Lower lobe of right lung (tissue), 2 donors: ENCODE measurements around the gene RNU7-1. TPM values are rescaled to one million over a fixed set of nuclear protein-coding genes. Genes with fewer than 3 reads are reported as not detected.
A peak's percentile ranks its signal among the peaks of the same experiment; 100 is the strongest.

Source experiments
- ATAC-seq, 2 donors: fragments of 200-7000 bp; cut with Tn5 transposase; one replicate each; pipeline ENCODE4 v1.9.1; 2020 to 2022; ENCODE audit warnings: mild to moderate bottlenecking in 2 of 2, moderate library complexity in 2 of 2
- DNase-seq: peaks from one replicate; pipeline ENCODE4 v3.0.0-alpha.2; 2020
- H3K27ac ChIP-seq: fragments of 200-600 bp; one replicate; pipeline ENCODE4 v1.8.0; 2022
- H3K27me3 ChIP-seq: fragments of 200-600 bp; one replicate; pipeline ENCODE4 v1.8.0; 2022; ENCODE audit warnings: low read depth
- H3K36me3 ChIP-seq: fragments of 200-600 bp; one replicate; pipeline ENCODE4 v1.8.0; 2022; ENCODE audit warnings: mild to moderate bottlenecking
- H3K4me1 ChIP-seq: fragments of 200-600 bp; one replicate; pipeline ENCODE4 v1.8.0; 2022
- H3K4me3 ChIP-seq: fragments of 200-600 bp; one replicate; pipeline ENCODE4 v1.8.0; 2022; ENCODE audit warnings: mild to moderate bottlenecking
- H3K9me3 ChIP-seq: fragments of 200-600 bp; one replicate; pipeline ENCODE4 v1.8.0; 2022
- intact Hi-C: fragments of 100-400 bp; cut with DNase I; formaldehyde crosslinking; loops from one replicate; pipeline ENCODE4 v1.11.0; 2022
- total RNA-seq: library from RNA; stranded (reverse); fragmentation: NEBNext Ultra II Directional; extraction: Animal tissue kit (Norgen Biotek cat#: 25700); gene quantifications from one replicate; pipeline ENCODE4 v1.2.1, GENCODE V29; 2021
- TF ChIP-seq, protein P1 (sequence below): fragments of 200-600 bp; IDR thresholded peaks from one replicate; pipeline ENCODE4 v1.8.0; 2022; ENCODE audit warnings: antibody characterized with exemption, mild to moderate bottlenecking
- donor health status: DM: no; HTN: yes; CAD: no; lungs with severe emphysema.

RNU7-1 gene
- total RNA-seq, 1 donor from 2014 or later: not detected

GRCh38 chr12:6934110-6934509 lies 9.5 kb upstream of the RNU7-1 start:
- H3K4me3 ChIP-seq: no peak overlapping the region
- ATAC-seq: no peak
- peaks cover 40% of the 10 kb centered on the region for H3K36me3 ChIP-seq
- H3K27me3 ChIP-seq: no peaks in the 10 kb centered on the region
- H3K9me3 ChIP-seq: no peaks in the 10 kb centered on the region
- no peak overlapping the region for H3K27ac ChIP-seq
- H3K4me1 ChIP-seq: peaks cover 83% of the 10 kb centered on the region
- intact Hi-C loops: no loop called here
- TF ChIP-seq, protein P1, sequence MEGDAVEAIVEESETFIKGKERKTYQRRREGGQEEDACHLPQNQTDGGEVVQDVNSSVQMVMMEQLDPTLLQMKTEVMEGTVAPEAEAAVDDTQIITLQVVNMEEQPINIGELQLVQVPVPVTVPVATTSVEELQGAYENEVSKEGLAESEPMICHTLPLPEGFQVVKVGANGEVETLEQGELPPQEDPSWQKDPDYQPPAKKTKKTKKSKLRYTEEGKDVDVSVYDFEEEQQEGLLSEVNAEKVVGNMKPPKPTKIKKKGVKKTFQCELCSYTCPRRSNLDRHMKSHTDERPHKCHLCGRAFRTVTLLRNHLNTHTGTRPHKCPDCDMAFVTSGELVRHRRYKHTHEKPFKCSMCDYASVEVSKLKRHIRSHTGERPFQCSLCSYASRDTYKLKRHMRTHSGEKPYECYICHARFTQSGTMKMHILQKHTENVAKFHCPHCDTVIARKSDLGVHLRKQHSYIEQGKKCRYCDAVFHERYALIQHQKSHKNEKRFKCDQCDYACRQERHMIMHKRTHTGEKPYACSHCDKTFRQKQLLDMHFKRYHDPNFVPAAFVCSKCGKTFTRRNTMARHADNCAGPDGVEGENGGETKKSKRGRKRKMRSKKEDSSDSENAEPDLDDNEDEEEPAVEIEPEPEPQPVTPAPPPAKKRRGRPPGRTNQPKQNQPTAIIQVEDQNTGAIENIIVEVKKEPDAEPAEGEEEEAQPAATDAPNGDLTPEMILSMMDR: no peak
- no peak for DNase-seq

DNA sequence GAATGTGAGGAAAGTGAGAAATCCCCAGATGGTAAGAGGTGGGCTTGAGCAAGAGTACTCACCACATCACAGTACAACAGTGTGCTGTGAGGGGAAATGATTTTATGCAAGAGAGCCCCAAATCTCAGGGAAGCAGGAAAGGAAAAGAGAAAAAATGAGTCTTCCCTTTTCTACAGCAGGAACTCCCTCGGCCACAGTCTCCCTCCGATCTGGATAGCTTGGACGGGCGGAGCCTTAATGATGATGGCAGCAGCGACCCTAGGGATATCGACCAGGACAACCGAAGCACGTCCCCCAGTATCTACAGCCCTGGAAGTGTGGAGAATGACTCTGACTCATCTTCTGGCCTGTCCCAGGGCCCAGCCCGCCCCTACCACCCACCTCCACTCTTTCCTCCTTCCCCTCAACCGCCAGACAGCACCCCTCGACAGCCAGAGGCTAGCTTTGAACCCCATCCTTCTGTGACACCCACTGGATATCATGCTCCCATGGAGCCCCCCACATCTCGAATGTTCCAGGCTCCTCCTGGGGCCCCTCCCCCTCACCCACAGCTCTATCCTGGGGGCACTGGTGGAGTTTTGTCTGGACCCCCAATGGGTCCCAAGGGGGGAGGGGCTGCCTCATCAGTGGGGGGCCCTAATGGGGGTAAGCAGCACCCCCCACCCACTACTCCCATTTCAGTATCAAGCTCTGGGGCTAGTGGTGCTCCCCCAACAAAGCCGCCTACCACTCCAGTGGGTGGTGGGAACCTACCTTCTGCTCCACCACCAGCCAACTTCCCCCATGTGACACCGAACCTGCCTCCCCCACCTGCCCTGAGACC lies 8.0 kb upstream of the RNU7-1 start:
- no peak for ATAC-seq
- TF ChIP-seq, protein P1: no peak
- DNase-seq: no peak
- no peaks in the 10 kb centered on the region for H3K27me3 ChIP-seq
- H3K27ac ChIP-seq: no peak overlapping the region
- H3K4me1 ChIP-seq: peaks cover 72% of the 10 kb centered on the region
- H3K4me3 ChIP-seq: no peak overlapping the region
- no peaks in the 10 kb centered on the region for H3K9me3 ChIP-seq
- H3K36me3 ChIP-seq: peaks cover 53% of the 10 kb centered on the region
- intact Hi-C loops: no loop called here

- Histone ChIP-seq H3K4me1 (peaks cover 67% of the 10 kb centered on the region), H3K27ac (peak overlapping the region; percentile 92), H3K4me3 (no peak overlapping the region), H3K27me3 (no peaks in the 10 kb centered on the region), H3K9me3 (no peaks in the 10 kb centered on the region), H3K36me3 (peaks cover 59% of the 10 kb centered on the region)
- DNase-seq: no peak
- no peak for ATAC-seq
- intact Hi-C loops: no loop called here
- TF ChIP-seq, protein P1: no peak
These were observed 7.4 kb upstream of the RNU7-1 start for GRCh38 chr12:6936194-6936635.

- Histone ChIP-seq H3K27ac (peak overlapping the region; percentile 92), H3K4me3 (peak overlapping the region; percentile 69), H3K9me3 (no peaks in the 10 kb centered on the region), H3K27me3 (no peaks in the 10 kb centered on the region), H3K4me1 (peaks cover 69% of the 10 kb centered on the region), H3K36me3 (peaks cover 65% of the 10 kb centered on the region)
- peak; percentile 2 to 9 for ATAC-seq
- intact Hi-C loops: no loop called here
- DNase-seq: no peak
- TF ChIP-seq, protein P1: no peak
These were observed 6.8 kb upstream of the RNU7-1 start for GRCh38 chr12:6936636-6937480.

GRCh38 chr12:6937481-6938352 lies 5.9 kb upstream of the RNU7-1 start:
- peak; percentile 96 for ATAC-seq
- intact Hi-C loops: no loop called here
- DNase-seq: peak; percentile 96
- H3K4me1 ChIP-seq: peaks cover 65% of the 10 kb centered on the region
- H3K4me3 ChIP-seq: peak overlapping the region; percentile 69
- H3K27ac ChIP-seq: peak overlapping the region; percentile 92
- peaks cover 62% of the 10 kb centered on the region for H3K36me3 ChIP-seq
- no peaks in the 10 kb centered on the region for H3K9me3 ChIP-seq
- TF ChIP-seq, protein P1: peak; percentile 94
- H3K27me3 ChIP-seq: no peaks in the 10 kb centered on the region
